Gastroesophageal sphincter (tissue), 3 donors: ENCODE measurements around the gene HNRNPA1.

ENCODE experiments used
- CTCF ChIP-seq, 4 experiments: fragments of 200-600 bp in 2 of 4; fragments of 450-650 bp in 2 of 4; sonication (generic) in 1 of 4; IDR thresholded peaks; one replicate each; pipeline ENCODE4 v1.5.1; 2017 to 2019; ENCODE audit warnings: antibody characterized with exemption in 4 of 4, mild to moderate bottlenecking in 2 of 4, moderate library complexity in 2 of 4
- POLR2A ChIP-seq, 2 donors: fragments of 450-650 bp; IDR thresholded peaks; one replicate each; pipeline ENCODE4 v1.6.1; 2017; ENCODE audit warnings: antibody characterized with exemption in 2 of 2, mild to moderate bottlenecking in 2 of 2, moderate library complexity in 1 of 2

- TF ChIP-seq CTCF (IDR thresholded peaks at IDR 0.05) = no peak
- TF ChIP-seq POLR2A (IDR thresholded peaks at IDR 0.05) = no peak
These were observed 6.5 kb upstream of the HNRNPA1 start for GRCh38 chr12:54273981-54274380.
